Body of pancreas (tissue), 4 donors: Measurements from ENCODE around the gene LRRK1. TPM values are rescaled to one million over a fixed set of nuclear protein-coding genes. Genes with fewer than 3 reads are reported as not detected.

ENCODE experiments used
- ATAC-seq: fragments of 150-250 bp; one replicate; pipeline ENCODE4 v1.9.1; 2016
- DNase-seq, 4 donors: peaks; one replicate each; pipeline ENCODE4 v3.0.0-alpha.2; 2019
- H3K27ac ChIP-seq, 4 donors: fragments of 200-600 bp; sonication (generic); 1 replicate in 3 of 4; 2 replicates in 1 of 4; pipeline versions ENCODE4 v1.5.1 to v1.6.1; 2016 to 2019; ENCODE audit warnings: mild to moderate bottlenecking in 1 of 4, mixed read lengths in 1 of 4, moderate library complexity in 1 of 4
- H3K27me3 ChIP-seq, 2 donors: fragments of 200-600 bp; sonication (generic); one replicate each; pipeline ENCODE4 v1.6.0; 2016; ENCODE audit warnings: mild to moderate bottlenecking in 1 of 2
- H3K36me3 ChIP-seq, 2 donors: fragments of 200-600 bp; sonication (generic); replicated peaks in 1 of 2; 2 replicates each; pipeline ENCODE4 v1.5.1; 2016; ENCODE audit warnings: low read depth in 2 of 2; ENCODE audit not compliant: insufficient read depth in 1 of 2
- H3K4me1 ChIP-seq: fragments of 200-600 bp; sonication (generic); one replicate; pipeline ENCODE4 v1.6.0; 2016
- H3K4me3 ChIP-seq, 2 donors: fragments of 200-600 bp; sonication (generic); 1 replicate in 1 of 2; 2 replicates in 1 of 2; pipeline ENCODE4 v1.5.1; 2016 to 2019
- H3K9me3 ChIP-seq, 3 donors: fragments of 200-600 bp; sonication (generic); 1 replicate in 2 of 3; 2 replicates in 1 of 3; pipeline ENCODE4 v1.5.1; 2016
- POLR2A ChIP-seq, 3 donors: fragments of 450-650 bp; IDR thresholded peaks; one replicate each; pipeline ENCODE4 v1.6.1; 2016; ENCODE audit warnings: antibody characterized with exemption in 3 of 3, mild to moderate bottlenecking in 2 of 3
- WGBS, 2 donors: methylation state at CpG; one replicate each; pipeline ENCODE4 v1.1.5; 2017; 5-methylcytosine and 5-hydroxymethylcytosine counted together
- intact Hi-C: fragments of 100-400 bp; cut with DNase I; formaldehyde crosslinking; loops from one replicate; pipeline ENCODE4 v1.15.1; 2023
- total RNA-seq, 2 donors: library from RNA; depleted of rRNA; stranded (reverse); fragments of >200 nt; gene quantifications; one replicate each; pipeline ENCODE4 v1.1.0, GENCODE V29; 2016
- TF ChIP-seq, protein P1 (sequence below), 7 experiments: fragments of 450-650 bp in 4 of 7; fragments of 200-600 bp in 3 of 7; sonication (generic) in 3 of 7; IDR thresholded peaks; one replicate each; pipeline ENCODE4 v1.5.1; 2016 to 2019; ENCODE audit warnings: antibody characterized with exemption in 7 of 7

The LRRK1 gene
- total RNA-seq, 2 donors from 2014 or later, result 12.2 to 14.0 TPM

GRCh38 chr15:100994597-100995446 lies 75.7 kb downstream of the LRRK1 start:
- no peaks in the 10 kb centered on the region for H3K9me3 ChIP-seq
- ATAC-seq (no peak), DNase-seq (no peak)
- 84 to 89% methylated on average over 16 to 17 of the region's 17 CpGs for WGBS, 2 donors
- H3K4me1 ChIP-seq, result no peaks in the 10 kb centered on the region
- H3K27ac ChIP-seq, result no peak overlapping the region
- H3K4me3 ChIP-seq, result no peak overlapping the region
- TF ChIP-seq, protein P1, sequence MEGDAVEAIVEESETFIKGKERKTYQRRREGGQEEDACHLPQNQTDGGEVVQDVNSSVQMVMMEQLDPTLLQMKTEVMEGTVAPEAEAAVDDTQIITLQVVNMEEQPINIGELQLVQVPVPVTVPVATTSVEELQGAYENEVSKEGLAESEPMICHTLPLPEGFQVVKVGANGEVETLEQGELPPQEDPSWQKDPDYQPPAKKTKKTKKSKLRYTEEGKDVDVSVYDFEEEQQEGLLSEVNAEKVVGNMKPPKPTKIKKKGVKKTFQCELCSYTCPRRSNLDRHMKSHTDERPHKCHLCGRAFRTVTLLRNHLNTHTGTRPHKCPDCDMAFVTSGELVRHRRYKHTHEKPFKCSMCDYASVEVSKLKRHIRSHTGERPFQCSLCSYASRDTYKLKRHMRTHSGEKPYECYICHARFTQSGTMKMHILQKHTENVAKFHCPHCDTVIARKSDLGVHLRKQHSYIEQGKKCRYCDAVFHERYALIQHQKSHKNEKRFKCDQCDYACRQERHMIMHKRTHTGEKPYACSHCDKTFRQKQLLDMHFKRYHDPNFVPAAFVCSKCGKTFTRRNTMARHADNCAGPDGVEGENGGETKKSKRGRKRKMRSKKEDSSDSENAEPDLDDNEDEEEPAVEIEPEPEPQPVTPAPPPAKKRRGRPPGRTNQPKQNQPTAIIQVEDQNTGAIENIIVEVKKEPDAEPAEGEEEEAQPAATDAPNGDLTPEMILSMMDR (IDR thresholded peaks at IDR 0.05), result no peak
- intact Hi-C loops, result no loop called here
- peaks cover 0 to 2% of the 10 kb centered on the region in 2 donors for H3K36me3 ChIP-seq
- H3K27me3 ChIP-seq, result no peaks in the 10 kb centered on the region

GRCh38 chr15:100995471-100996430 lies 76.6 kb downstream of the LRRK1 start:
- peaks cover 0 to 2% of the 10 kb centered on the region in 2 donors for H3K36me3 ChIP-seq
- ATAC-seq (no peak), DNase-seq (no peak)
- no peak overlapping the region for H3K27ac ChIP-seq
- TF ChIP-seq, protein P1 (IDR thresholded peaks at IDR 0.05), result no peak
- TF ChIP-seq POLR2A (IDR thresholded peaks at IDR 0.05), result no peak
- intact Hi-C loops, result no loop called here
- no peaks in the 10 kb centered on the region for H3K27me3 ChIP-seq
- 81% methylated on average over 13 to 20 of the region's 20 CpGs for WGBS, 2 donors
- H3K4me3 ChIP-seq, result no peak overlapping the region
- no peaks in the 10 kb centered on the region for H3K4me1 ChIP-seq
- no peaks in the 10 kb centered on the region for H3K9me3 ChIP-seq

GRCh38 chr15:100997442-100997841 lies 78.3 kb downstream of the LRRK1 start:
- H3K36me3 ChIP-seq, result peaks cover 0 to 2% of the 10 kb centered on the region in 2 donors
- no peaks in the 10 kb centered on the region for H3K27me3 ChIP-seq
- no peak overlapping the region for H3K4me3 ChIP-seq
- ATAC-seq (no peak), DNase-seq (no peak)
- intact Hi-C loops, result no loop called here
- TF ChIP-seq, protein P1 (IDR thresholded peaks at IDR 0.05), result no peak
- no peak for TF ChIP-seq POLR2A (IDR thresholded peaks at IDR 0.05)
- H3K9me3 ChIP-seq, result no peaks in the 10 kb centered on the region
- no peak overlapping the region for H3K27ac ChIP-seq
- no peaks in the 10 kb centered on the region for H3K4me1 ChIP-seq
- 80 to 82% methylated on average over 1 of the region's 1 CpG for WGBS, 2 donors

- no peak for TF ChIP-seq POLR2A (IDR thresholded peaks at IDR 0.05)
- H3K4me1 ChIP-seq, result no peaks in the 10 kb centered on the region
- ATAC-seq (no peak), DNase-seq (no peak)
- H3K36me3 ChIP-seq, result peaks cover 0 to 2% of the 10 kb centered on the region in 2 donors
- 90 to 92% methylated on average over 1 of the region's 1 CpG for WGBS, 2 donors
- H3K27me3 ChIP-seq, result no peaks in the 10 kb centered on the region
- intact Hi-C loops, result no loop called here
- no peak overlapping the region for H3K4me3 ChIP-seq
- H3K9me3 ChIP-seq, result no peaks in the 10 kb centered on the region
- no peak overlapping the region for H3K27ac ChIP-seq
Observed at GRCh38 chr15:100998630-100999029, 79.5 kb downstream of the LRRK1 start.

DNA sequence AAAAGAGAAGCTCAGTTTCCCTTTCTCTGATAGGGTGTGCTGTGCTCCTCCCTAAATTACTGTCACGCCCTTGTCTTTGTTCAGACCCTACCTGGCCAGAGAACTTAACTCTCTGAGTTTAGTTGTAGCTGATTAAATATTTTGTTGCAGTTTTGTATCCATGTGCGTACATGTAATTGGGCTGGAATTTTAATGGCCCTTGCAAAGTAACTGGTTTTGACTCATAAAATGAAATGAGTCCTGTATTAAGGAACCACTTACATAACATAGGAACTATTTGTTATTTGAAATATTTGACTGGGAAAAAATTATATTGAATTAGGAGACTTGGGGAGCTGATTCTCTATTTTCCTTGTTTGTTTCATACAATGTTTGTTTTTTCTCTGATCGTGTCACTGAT lies 80.2 kb downstream of the LRRK1 start:
- Histone ChIP-seq H3K4me3 (no peak overlapping the region), H3K9me3 (no peaks in the 10 kb centered on the region), H3K4me1 (no peaks in the 10 kb centered on the region), H3K27ac (peak overlapping the region in 1 of 4 donors; percentile 28), H3K27me3 (no peaks in the 10 kb centered on the region), H3K36me3 (peaks cover 0 to 2% of the 10 kb centered on the region in 2 donors)
- DNase-seq (no peak), ATAC-seq (peak; percentile 45)
- TF ChIP-seq, protein P1 (IDR thresholded peaks at IDR 0.05), result no peak
- TF ChIP-seq POLR2A (IDR thresholded peaks at IDR 0.05), result no peak
- 51% methylated on average over 3 of the region's 3 CpGs for WGBS, 2 donors
- intact Hi-C loops, result no loop called here
